HG02870 (cell line): ENCODE measurements around the gene FBXL20.
A peak's percentile ranks its signal among the peaks of the same experiment; 100 is the strongest.
"Not testable (repeated sequence)": the region's sequence is repeated elsewhere in the genome, so short reads cannot be mapped to it uniquely, and the experiment has no call there.

Experiments
- ATAC-seq: cut with Tn5 transposase; IDR thresholded peaks from one replicate; pipeline ENCODE4 v1.9.1; 2021; ENCODE audit warnings: mild to moderate bottlenecking, moderate library complexity; ENCODE audit not compliant: unreplicated experiment

The FBXL20 gene, protein sequence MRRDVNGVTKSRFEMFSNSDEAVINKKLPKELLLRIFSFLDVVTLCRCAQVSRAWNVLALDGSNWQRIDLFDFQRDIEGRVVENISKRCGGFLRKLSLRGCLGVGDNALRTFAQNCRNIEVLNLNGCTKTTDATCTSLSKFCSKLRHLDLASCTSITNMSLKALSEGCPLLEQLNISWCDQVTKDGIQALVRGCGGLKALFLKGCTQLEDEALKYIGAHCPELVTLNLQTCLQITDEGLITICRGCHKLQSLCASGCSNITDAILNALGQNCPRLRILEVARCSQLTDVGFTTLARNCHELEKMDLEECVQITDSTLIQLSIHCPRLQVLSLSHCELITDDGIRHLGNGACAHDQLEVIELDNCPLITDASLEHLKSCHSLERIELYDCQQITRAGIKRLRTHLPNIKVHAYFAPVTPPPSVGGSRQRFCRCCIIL

DNA sequence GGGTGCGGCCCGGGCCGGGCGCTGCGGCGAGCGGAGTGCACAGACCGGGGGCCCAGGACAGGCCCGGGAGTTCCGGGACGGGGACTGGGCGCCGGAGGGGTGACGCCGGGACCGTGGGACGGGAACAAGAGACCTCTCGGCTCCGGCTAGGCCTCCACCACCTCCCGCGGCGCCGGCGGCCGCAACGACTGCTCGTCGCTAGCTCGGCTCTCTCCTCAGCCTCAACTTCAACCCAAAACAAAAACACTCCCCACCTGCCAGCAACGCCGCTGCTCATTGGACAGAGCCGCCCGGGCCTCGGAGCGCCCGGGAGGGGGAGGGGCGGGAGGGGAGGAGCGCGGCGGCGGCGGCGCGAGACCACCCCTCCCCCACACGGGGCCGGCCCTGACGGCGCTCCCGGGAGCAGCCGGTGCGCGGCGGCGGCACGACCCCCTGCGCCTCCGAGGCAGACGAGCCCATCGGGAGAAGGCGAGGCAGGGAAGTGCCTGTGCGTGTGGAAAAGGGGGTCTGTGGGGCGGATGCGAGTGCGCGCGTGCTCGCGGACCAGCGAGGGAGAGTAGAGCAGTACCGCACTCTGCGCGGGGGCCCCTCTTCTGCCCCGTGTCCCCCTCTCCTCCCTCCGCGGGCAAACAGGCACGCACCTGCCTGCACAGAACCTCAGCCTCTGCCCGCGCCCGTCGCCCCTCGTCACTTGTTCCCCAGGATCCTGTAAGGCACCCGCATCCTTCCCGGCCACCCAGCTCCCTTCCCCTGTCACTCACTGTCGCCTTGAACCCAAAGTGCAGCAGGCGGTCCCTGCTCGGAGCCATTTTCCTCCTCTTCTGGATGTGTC, at the start of gene FBXL20:
Gene FBXL20 (minus strand): TSS at position 215 of the 832 bp plus-strand sequence. CDS start 224 bp downstream, outside the sequence.
- ATAC-seq: peak; percentile 58

DNA sequence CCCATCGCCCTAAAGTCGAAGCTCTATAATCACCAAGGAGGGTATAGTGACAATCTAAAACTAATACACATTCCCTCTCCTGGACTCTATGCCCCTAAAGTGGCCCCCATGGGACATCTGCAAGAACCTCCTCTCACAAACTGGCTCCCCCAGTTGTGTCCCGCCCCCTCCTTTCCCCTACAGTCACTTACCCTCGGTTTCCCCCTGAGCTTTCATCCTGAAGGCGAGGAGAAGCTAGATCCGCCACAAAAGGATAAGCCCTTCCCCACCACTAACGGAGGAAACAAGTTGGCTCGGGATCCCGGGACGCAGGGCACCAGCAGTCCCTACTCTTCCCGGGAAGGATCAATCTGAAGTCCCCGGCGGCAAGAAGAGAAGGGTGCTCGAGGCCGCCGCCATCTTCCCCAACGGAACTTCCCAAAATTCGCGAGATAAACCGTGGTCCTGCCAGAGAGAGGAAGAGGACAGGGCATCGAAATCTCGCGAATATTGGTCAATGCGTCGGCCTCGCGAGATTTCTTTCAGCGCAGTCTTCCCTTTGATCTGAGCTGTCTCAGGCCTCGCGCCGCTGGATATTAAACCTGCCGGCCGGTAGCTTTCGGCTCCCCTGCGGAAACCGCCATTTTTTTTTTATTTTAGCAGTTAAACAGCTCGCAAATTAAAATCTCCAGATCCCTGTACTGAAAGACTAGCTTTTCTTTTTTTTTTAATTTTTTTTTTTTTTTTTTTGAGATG, 49.6 kb upstream of the FBXL20 start, which contains the start of gene MED1:
Gene MED1 (minus strand): TSS at position 417 of the 735 bp plus-strand sequence. CDS start 201 bp downstream, at position 216.
- peak; percentile 88 for ATAC-seq

DNA sequence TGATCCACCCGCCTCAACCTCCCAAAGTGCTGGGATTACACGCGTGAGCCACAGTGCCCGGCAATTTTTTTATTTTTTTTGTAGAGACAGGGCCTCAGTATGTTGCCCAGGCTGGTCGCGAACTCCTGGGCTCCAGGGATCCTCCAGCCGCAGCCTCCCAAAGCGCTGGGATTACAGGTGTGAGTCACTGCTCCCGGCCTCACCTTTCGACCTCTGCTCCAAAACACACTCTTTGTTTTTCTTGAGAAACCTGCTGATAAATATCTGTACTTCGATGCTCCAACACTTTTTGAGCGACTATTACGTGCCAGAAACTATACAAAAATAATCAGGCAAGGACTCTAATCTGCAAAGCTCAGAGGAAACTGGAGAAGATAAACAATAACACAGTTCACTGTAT, 48.6 kb upstream of the FBXL20 start:
- no peak for ATAC-seq

DNA sequence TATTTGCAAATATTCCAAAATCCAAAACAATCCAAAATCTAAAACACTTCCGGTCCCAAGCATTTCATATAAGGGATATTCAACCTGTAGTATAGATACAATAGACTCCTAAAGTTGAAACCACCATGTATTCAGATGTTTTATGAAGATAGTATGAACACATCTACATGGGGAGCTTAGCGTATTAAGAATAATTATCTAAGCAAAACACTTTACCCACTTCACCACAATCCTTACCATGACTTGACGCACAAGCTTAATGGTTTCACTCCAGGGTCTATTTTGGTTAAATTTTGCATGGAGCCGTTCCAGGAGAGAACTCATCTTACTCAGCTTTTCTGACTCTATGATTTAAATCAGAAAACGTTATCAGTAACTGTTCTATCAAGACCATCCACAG, 46.1 kb upstream of the FBXL20 start:
- ATAC-seq: no peak

DNA sequence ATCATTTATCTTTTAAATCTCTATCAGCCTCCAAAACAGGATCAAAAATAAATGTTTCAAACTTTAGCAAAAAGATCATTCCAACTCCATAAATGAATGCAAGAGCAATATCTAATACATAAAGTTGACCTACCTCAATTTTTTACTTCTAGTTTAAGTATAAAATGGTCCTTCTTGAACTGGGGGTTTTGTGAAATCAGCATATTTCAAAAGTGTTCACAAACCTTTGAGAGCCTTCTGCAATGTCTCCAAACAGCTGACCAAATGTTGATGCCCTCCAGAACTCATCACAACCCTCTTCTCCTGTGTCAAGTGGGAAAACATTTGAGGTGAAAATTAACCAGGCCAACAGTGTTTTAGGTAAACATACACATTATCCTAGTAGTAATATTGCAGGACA, 41.9 kb upstream of the FBXL20 start:
- no peak for ATAC-seq

DNA sequence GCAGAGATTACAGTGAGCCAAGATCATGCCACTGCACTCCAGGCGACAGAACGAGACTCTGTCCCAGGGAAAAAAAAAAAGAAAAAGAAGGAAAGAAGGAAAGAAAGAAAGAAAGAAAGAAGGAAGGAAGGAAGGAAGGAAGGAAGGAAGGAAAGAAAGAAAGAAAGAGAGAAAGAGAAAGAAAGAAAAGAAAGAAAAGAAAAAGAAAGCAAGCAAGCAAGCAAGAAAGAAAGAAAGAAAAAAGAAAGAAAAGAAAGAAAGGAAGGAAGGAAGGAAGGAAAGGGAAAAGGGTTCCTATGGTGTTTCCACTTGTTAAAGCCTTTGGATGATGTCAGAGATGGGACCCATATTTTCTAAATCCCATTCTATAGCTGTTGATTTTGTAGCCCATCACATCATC, 38.4 kb upstream of the FBXL20 start:
- not testable (repeated sequence) for ATAC-seq

DNA sequence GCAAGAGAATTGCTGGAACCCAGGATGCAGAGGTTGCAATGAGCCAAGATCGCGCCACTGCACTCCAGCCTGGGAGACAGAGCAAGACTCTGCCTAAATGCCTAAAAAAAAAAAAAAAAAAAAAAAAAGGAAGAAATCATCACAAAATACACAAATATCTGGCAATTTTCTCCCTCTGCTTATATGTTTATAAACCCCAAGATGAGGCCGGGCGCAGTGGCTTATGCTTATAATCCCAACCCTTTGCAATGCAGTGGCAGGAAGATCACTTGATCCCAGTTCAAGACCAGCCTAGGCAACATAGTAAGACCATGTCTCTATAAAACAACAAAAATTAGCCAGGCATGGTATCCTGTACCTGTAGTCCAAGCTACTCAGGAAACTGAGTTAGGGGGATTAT, 28.2 kb upstream of the FBXL20 start:
- ATAC-seq: no peak

DNA sequence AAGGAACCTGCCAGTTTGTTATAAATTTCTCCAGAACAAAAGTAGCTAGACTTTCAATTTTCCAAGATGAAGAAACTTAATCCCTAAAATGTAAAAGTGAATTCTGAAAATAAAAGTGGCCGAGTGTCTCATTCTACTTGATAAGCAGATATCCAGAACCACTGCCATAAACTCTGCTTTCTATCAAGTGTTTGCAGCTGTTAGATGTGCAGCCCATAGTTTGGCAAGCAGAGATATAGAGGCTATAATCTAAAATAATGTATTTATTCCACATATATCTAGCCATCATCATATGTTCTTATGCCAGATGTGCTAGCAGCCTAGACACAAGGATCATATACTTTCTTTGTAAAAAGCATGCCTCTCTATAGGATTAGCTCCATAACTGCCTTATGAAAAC, 14.7 kb upstream of the FBXL20 start:
- ATAC-seq: no peak

DNA sequence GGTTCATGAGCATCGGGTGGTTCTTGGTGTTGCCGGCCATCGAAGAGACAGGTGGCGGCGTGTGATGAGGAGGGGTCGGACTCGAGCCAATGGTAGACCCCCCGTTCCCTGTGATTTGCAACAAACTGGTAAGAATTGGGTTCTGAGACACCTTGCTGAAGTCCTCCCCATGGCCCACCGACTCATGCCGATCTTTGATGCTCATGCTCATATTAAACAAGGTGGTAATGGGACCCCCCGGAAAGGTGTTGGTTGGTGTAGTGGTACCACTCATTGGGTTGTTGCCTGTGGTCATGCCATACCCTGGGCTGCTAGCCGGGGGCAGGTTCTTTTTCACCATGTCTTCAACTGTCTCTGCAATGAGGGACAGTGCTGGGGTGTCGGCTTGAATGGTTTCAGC, 8.9 kb upstream of the FBXL20 start:
- ATAC-seq: no peak

DNA sequence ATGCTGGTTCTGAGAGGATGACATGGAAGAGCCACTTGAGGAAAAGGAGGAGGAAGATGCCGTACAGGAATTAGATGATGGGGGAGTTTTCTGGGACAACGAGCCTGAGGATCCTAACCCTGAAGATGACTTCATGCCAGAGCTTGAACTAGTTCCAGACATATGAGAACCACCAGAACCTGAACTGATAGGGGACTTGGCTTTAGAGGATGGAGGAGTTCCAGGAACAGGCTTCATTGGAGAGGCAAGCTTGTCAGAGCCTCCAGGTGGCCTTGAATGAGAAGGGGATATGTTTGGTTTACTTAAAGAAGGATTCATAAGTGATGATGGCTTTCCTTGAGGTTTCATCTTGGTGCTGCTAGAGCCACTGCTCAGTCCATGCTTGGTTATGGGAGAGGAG, 6.9 kb upstream of the FBXL20 start:
- ATAC-seq: no peak

DNA sequence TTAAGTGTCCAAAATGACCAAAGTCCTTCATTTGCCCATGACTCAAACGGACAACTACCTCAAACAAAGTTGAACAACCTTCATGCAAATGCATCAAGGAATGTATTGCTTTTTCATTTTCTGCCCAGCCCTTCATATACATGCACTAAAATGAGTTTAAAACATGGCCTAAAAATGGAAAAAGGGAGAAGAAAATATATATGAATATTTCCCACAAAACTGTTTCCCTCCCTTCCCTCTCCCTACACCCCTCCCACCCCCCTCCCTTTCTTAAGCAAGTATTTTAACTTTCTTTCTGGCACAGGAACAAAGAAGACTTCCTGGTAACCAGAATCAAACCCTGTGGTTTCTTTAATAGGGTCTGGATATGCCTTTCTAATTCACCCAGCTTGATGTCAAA, 5.5 kb upstream of the FBXL20 start:
- no peak for ATAC-seq

DNA sequence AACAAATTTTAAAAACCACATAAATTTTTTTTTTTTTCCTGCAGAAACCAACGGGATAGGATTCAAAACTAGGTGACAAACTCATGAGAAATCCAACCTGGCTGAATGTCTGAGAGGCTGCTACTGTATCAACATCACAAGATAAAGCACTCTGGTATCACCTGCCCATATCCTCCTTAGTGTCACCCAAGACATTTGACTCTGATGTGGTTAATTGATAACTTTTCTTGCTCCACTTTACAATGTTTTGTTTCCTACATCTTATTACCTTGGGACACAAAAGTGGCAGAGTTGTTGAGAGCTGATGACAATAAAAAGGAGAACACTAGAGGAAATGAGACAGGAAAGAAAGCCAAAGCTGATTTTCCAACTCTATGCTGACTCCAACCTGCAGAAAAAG, 4.0 kb upstream of the FBXL20 start:
- no peak for ATAC-seq

DNA sequence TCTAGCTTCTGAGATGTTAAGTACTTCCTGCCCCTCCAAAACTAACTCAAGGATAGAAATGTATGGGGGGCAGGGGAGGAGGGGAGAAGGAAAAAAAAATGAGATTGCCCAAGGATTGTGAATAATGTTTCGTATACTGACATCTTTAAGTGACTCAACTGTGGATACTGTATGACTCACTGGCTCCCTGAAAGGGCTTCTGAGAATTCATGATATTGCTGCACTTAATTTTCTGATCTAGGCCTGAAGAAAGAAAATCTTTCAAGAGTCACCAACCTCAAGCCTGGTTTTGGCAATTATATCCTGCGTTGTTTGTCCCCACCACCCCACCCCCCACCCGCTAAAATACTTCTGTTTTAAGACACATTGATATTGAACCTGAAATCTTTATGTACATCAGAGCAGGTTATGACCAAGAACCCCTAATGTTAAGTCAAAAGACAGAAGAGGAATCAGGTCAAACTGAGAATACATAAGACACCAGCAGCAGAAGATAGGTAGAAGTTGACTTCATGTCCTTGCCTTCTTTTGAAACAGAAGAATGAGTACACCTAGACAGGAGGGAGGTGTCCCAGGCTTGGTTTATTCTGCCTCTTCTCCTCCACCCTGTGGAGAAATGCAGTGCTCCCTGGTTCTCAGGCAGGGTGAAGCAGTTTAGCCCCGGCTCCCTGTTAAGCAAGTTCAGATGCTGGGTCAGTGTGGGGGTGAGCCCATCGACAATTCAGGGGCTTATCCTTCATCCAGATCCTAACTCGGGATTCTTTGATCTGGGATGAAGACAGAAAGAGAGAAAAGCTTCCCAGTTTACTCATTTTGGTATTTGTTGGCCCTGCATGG, 3.3 kb upstream of the FBXL20 start:
- ATAC-seq: no peak

DNA sequence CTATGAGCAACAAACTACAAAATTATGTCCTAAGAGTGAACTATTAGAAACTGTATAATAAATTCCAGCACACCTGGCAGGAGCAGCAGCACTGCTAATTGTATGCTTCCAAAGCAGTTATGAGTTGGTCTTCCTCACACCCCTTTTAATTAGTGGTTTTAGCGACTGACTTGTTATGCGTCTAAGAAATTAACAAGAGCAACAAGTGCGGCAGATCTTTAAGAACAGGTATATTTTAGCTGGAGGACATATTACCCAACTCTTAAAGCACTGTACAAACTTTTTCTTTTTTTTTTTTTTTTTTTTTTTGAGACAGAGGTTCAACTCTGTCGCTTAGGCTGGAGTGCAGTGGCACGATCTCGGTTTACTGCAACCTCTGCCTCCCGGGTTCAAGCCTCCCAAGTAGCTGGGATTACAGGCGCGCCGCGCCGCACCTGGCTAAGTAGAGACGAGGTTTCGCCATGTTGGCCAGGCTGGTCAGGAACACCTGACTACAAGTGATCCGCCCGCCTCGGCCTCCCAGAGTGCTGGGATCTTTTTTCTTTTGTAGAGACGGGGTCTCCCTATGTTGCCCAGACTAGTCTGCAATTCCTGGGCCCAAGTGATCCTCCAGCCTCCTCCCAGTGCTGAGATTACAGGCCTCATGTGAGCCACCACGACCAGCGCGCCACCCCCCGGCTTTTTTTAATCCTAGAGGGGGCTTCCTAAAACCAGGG, 1.6 kb upstream of the FBXL20 start:
- ATAC-seq: no peak

DNA sequence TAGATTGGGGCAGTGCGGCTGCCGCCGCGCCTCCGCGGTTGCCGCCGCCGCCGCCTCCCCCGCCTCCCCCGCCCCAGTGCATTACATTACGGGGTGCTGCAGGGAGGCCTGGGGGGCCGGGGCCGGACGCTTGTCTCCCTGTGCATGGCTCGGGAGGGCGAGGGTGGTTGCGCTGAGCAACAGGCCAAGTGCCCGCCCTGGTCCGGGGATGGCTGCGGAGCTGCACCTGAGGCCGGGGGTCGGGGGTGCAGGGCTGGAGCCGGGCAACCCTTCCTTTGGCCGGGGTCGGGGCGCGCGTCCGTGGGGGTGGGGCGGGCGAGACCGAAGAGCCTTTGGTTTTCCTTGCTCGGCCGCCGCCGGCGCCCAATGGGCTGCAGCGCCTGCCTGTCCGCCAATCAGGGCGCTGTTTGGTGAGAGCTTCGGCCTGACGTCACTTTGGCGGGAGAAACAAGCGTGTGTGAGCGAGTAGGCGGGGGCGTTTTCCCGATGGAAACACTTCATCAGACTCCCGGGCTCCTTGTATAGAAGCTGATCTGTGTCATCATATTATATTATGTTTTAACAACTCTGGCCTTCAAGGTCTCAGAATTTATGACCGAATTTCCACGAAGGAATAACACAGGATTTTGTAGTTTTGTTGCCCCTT, 941 bp upstream of the FBXL20 start:
- peak; percentile 51 for ATAC-seq

DNA sequence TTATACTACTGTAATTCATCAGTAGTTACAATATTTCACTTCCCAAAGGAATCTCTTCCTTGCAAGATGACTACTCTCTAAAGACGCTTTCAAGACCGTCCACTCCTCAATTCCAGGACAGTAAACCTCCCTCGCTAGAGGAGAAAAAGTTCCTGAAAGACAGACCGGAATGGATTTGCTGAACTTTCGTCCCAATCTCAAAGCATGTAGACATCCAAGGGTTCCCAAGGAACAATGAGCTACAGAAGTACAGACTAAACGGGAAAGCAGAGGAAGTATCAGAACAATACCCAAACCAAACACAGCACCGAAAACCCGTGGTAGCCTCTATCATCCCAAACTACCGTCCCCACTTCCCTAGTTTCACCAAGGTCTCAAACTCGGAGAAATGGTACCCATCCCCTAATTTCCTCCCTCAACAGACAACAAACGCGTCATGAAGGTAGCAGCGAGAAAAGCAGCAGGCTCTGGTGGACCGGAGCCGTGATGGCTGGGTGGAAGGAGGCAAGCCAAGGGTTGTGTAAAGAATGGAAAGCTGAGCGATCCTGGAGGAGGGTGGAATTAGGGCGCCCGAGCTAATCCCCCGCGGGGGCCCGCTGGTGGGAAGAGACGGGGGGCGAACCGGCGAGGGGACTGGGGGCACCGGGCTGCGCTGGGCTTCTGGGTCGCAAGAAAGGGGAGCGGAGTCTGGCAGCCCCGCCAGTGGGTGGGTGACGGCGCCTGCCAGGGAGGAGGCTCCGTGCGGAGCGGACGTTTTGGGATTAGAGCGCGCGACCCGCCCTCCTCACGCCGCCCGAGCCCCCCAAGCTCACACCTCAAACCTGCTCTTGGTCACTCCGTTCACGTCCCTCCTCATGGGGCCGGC, 647 bp downstream of the FBXL20 start:
- peak; percentile 21 for ATAC-seq

DNA sequence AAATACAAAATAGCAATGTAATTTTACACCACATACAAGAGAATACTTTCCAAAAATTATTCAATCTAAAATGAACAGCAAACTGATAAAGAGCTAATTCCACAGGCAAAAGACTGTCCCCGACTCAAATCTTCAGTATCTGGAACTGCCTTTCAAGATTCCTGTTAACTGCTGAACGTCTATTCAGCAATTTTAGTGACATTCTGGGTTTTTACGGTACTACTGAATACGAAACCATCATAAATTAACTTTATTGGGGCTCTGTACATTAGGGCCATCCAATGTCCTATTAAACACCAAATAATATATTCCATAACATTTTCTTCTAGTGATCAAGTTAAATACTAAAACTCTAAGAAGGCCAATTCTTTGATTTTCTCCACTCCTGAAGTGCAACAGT, 1.6 kb downstream of the FBXL20 start:
- no peak for ATAC-seq

DNA sequence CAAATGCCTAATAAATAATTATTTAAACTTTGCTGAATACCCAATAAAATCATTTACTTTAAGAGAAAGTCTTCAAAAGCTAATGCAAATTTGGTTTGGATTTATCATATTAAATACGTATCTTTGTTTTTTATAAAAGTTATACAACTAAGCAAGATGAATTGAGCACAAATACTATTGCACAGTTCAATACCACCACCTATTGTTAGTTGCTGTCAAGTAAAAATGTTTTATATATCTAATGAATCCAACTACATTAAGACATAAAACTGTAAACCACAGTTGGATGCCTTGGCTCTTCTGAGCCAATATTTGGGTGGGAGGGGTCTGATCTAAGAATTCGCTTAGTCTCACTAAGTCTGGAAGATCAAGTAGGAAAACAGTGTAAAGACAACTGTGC, 7.7 kb downstream of the FBXL20 start:
- ATAC-seq: no peak
